GM21526 (cell line): Measurements from ENCODE around the gene CFLAR.
"Not testable (repeated sequence)": the region's sequence is repeated elsewhere in the genome, so short reads cannot be mapped to it uniquely, and the experiment has no call there.

Experiments used
- ATAC-seq: cut with Tn5 transposase; IDR thresholded peaks from one replicate; pipeline ENCODE4 v1.9.1; 2021; ENCODE audit warnings: moderate library complexity; ENCODE audit not compliant: unreplicated experiment, low FRiP score

Gene CFLAR

DNA sequence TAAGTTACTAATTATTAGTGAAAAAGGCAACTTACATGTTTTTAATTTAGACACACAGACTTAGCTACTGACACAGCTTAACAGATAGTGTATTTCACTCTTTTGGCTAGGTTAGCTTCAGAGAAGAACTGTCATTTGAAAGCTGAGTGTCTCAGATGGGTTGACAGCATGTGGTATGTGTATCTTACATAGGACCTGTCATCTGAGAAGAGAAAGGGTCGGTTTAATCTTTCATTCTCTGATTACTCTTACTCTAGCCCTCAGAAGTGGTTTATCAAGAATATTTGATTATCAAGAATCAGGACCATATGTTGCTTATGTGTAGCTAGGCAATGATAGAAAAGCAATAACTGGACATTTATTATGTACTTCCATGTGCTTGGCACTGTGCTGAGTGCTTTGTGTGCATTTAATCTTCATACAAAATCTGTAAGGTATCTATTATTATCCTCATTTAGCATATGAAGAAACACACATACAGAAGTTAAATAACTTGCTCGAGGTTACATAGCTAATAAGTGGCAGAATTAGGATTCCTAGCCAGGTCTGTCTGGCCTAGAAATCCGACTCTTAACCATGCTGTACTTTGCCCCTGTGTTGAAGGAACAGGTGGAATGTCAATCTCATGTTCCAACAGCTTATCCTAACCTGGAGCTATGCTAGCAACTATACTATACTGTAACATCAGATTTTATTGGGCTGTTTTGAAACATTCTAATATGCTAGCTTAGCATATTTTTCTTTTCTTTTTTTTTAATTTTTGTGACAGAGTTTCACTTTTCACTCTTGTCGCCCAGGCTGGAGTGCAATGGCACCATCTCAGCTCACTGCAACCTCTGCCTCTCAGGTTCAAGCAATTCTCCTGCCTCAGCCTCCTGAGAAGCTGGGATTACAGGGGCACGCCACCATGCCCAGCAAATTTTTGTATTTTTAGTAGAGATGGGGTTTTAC lies 28.4 kb downstream of the CFLAR start:
- no peak for ATAC-seq

GRCh38 chr2:201148434-201148990 lies 32.5 kb downstream of the CFLAR start:
- no peak for ATAC-seq

DNA sequence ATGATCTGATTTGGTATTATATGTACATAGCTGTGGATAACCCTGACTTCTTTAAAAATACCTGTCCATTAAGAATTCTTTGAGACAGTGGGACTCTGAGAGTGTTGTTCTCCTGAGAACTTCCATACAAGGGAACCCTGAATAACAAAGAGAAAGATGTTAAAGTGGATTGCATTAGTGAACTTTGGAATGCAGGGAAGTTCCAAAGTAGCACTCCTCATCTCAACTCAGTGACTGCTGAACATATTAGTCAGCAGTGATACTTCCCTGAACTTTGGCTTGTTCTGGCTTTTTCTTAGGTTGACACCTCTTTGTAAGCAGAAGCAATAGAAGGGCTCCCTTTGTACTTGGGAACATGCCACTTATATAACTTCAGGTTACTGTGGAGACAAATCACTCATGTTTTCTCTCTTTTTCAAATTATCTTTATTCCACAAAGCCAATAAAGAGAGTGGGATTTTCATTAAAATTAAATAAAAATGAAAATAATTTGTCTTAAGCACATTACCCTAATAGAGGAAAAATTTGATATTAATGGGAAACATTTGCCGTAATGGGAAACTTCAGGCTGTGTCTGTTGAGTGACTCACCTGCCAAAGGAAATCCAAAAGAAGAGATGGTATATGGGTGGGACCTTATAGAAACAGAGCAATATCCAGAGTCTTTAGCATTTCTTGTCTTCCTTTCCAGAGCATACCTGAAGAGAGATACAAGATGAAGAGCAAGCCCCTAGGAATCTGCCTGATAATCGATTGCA lies 33.3 kb downstream of the CFLAR start:
- no peak for ATAC-seq

GRCh38 chr2:201149821-201150165 lies 33.8 kb downstream of the CFLAR start:
- ATAC-seq, result not testable (repeated sequence)

DNA sequence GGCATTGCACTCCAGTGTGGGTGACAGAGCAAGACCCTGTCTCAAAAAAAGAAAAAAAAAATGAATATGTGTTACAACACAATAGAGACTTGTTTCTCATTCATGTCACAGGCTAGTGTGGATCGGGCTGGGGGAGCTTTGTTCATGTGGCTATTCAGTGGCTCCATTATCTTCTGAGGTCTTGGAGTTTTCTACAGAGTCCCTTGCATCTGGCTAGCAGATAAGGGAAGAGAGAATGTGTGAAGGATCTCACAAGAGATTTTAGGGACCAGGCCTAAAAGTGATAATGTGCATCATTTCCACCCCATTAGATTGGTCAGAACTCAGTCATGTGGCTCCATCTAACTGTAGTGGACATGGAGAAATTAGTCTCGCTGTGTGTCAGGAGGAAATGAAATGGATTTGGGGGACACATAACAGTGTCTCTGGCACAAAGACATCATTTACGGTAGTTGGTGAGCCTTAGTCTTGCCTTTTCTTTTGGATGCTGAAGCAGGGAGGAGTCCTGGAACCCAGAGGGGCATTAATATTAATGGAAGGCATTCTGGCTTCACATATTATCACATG lies 34.6 kb downstream of the CFLAR start:
- no peak for ATAC-seq

GRCh38 chr2:201151127-201151981 lies 35.4 kb downstream of the CFLAR start:
- ATAC-seq, result peak; percentile 64

DNA sequence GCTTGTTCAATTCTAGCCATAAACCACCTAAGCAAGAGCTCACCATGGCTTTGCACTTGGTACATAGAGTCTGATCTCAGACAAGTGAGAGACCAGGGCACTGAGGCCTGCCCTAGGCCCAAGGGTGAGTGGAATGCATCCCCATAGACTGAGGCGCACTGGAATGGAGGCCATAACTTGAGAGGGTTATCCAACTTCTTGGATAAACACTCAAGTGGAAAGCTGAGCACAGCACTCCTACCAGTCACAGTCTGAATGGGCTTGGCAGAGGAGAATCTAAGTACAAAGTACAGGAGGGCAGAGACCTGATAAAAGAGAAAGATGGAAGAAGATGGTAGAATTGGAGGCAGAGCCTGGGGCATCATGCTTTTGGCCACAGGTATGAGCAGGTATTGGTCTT lies 36.6 kb downstream of the CFLAR start:
- ATAC-seq, result no peak

GRCh38 chr2:201152999-201153815 lies 37.2 kb downstream of the CFLAR start:
- ATAC-seq, result no peak

DNA sequence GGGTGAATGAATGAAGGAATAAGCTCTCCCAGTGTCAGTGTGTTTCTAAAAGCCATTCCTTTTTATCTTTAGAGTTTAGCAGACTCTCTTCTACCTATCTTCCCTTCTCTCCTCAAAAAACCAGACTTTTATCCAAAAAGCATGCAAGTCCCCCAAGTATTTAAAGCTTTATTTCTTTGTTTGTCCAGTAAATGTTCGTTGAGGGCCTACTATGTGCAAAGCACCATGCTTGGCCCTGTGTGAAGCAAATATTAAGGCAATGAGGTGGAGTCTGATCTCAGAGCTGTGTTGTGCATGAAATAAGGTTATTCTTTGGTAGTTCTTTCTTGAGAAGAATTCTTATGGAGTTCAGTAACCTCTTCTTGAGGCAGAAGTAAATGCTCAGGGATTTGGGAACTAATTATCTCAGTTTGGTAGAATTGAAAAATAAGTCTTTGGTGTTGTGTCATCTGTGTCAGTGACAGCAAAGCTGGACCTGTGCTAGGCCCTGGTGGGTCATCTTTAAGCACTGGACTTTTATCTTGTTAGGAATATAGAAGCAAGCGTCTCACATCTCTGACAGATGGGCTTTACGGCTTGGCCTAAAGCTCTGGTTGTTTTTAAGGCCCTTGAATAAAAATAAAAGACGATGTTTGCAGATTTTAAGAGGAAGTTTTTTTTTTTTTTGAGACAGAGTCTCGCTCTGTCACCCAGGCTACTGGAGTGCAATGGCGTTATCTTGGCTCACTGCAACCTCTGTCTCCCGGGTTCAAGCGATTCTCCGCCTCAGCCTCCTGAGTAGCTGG lies 38.8 kb downstream of the CFLAR start:
- no peak for ATAC-seq

DNA sequence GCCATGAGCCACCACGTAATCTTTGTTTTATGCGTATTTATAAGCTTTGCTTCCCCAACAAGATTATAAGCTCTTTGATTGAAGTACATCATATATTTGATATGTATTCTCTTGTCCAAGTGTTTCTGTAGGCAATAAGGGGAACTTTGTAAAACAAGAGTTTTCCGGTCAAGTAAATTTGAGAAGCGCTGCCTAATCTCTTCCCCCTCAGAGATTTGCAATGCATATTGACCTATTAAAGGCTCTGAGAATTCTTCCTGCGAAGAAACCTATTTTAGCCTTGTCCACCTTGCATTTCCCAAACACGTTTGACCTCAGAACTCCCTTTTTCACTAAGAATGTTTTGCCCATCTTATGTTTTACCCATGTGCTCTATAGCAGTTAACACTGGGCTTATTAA lies 40.1 kb downstream of the CFLAR start:
- no peak for ATAC-seq

DNA sequence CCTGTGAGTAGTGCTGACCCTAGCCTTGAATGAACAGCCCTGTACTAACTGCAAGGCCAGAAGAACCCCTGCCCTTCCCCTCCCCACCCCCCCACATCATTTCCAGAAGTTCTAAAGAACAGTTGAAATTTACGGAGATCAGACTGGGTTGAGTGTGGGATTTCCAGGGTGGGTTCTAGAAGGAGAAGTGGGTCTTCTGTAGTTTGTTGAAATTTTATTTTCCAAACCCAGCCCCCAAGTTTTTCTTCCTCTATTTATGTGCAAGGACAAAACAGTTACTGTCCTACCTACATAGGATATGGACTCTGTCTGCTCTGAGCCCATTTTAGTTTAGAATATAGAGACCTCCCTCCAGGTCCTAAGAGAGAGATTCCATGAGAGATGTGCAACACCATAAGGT lies 40.7 kb downstream of the CFLAR start:
- no peak for ATAC-seq

- ATAC-seq, result peak; percentile 26
Measured at GRCh38 chr2:201157694-201158093, 41.7 kb downstream of the CFLAR start.

DNA sequence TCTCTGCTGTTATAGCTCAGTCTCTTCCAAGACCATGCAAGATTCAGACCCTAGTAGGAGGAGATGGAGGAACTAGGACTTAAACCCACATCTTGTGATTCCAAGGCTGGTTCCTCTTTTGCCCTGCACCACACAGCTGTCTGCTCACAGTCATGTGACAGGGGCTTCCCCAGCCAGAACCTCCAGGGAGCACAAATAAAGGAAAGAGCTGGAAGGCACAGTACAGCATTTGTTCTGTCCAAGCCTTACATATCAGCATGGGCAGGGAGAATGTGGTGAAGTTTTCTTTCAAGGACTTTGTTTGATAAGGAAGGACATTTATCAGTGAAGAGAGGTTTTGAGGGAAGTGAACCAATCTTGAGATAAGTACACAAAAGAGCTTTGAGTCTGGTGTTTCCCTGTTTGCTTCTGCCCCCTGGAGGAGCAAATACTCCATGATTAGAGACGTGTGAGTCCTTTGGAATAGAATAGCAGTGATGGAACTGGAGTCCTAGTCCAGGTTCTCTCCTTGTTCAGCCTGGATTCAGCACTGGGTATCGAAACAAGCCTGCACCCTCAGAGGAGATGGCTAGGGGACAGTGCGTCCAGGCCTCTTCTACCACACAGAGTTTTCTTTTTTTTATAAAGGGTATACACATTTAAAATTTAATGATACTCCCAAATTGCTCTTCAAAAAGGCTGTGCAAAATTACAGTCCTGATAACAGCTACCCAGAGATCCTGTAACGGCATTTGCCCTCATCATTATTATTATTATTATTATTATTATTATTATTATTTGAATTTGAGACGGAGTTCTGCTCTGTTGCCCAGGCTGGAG lies 42.4 kb downstream of the CFLAR start:
- ATAC-seq, result peak; percentile 88

GRCh38 chr2:201164166-201164565 lies 48.2 kb downstream of the CFLAR start:
- ATAC-seq, result no peak

GRCh38 chr2:201167546-201167945 lies 51.6 kb downstream of the CFLAR start:
- ATAC-seq, result no peak

- not testable (repeated sequence) for ATAC-seq
Measured at GRCh38 chr2:201168496-201168895, 52.5 kb downstream of the CFLAR start.

DNA sequence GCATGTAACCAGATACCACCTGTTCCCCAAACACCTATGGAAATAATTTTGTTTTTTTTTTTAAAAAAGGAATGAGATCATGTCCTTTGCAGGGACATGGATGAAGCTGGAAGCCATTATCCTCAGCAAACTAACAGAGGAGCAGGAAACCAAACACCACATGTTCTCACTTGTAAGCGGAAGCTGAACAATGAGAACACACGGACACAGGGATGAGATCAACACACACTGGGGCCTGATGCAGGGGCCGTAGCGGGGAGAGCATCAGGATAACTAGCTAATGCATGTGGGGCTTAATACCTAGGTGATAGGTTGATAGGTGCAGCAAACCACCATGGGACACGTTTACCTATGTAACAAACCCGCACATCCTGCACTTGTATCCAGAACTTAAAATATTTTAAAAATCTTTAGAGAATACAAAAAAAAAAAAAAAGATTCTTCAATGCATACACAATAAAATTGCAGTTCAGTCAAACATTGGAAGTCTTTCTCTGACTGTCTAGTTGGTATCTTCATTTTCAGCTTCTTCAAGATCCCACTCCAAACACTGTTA lies 55.4 kb downstream of the CFLAR start:
- ATAC-seq, result no peak
